HepG2 (cell line): ENCODE measurements around the gene SEMA4F. TPM values are rescaled to one million over a fixed set of nuclear protein-coding genes. Genes with fewer than 3 reads are reported as not detected.

Source experiments
- ATAC-seq: fragments of 200-7000 bp; cut with Tn5 transposase; 3 replicates; pipeline ENCODE4 v1.9.1; 2020; ENCODE audit warnings: mild to moderate bottlenecking, moderate library complexity
- BruUV-seq: library from RNA; stranded (reverse); fragments of 400-500 nt; replicated peaks from 2 replicates; lab custom pipeline; 2021; lab: Mats Ljungman, UMichigan
- CTCF ChIA-PET: fragments of 300-600 bp; formaldehyde crosslinking; extraction: SDS; loops from one replicate; lab custom pipeline; 2021; ENCODE audit warnings: low total read pairs, inconsistent platforms, low intra/inter-chr PET ratio; lab: Yijun Ruan, JAX
- POLR2A ChIA-PET: fragments of 350-600 bp; sonication (Branson Sonifier 250); formaldehyde crosslinking; loops from one replicate; lab custom pipeline; 2020; ENCODE audit warnings: antibody characterized with exemption, inconsistent platforms; lab: Yijun Ruan, JAX
- DNase-seq: peaks from one replicate; pipeline ENCODE4 v3.0.0-alpha.2; 2015; ENCODE audit warnings: low spot score
- FAIRE-seq: peaks from 3 replicates; lab custom pipeline; 2011; peaks lifted over from hg19 to GRCh38; lab: Jason Lieb, UNC
- H2AFZ ChIP-seq: one replicate; pipeline ENCODE4 v1.6.1; 2011; ENCODE audit warnings: low read length, inconsistent platforms
- H3K27ac ChIP-seq: fragments of 300-600 bp; 3 replicates; pipeline ENCODE4 v1.8.0; 2011; ENCODE audit warnings: mixed run types, mild to moderate bottlenecking, mixed read lengths, low read length, inconsistent platforms; ENCODE audit not compliant: insufficient read depth; ENCODE audit errors: extremely low read length
- H3K27me3 ChIP-seq, 2 experiments: fragments of 200-600 bp in 1 of 2; 2 replicates in 1 of 2; 3 replicates in 1 of 2; pipeline versions ENCODE4 v1.6.0 to v1.8.0; 2011; ENCODE audit warnings: low read length in 2 of 2, mild to moderate bottlenecking in 2 of 2, moderate library complexity in 2 of 2, inconsistent platforms in 1 of 2; ENCODE audit not compliant: insufficient read depth in 2 of 2, control insufficient read depth in 1 of 2
- H3K36me3 ChIP-seq, 2 experiments: fragments of 200-600 bp in 1 of 2; replicated peaks in 1 of 2; 2 replicates in 1 of 2; 3 replicates in 1 of 2; pipeline versions ENCODE4 v1.5.1 to v1.8.0; 2011; ENCODE audit warnings: low read length in 2 of 2, inconsistent platforms in 1 of 2; ENCODE audit not compliant: insufficient read depth in 2 of 2, control insufficient read depth in 1 of 2
- H3K4me1 ChIP-seq: 2 replicates; pipeline ENCODE4 v1.5.1; 2012; ENCODE audit warnings: low read length, inconsistent platforms; ENCODE audit not compliant: insufficient read depth
- H3K4me2 ChIP-seq: 2 replicates; pipeline ENCODE4 v1.6.0; 2011; ENCODE audit warnings: low read depth, low read length, inconsistent platforms
- H3K4me3 ChIP-seq, 3 experiments: fragments of 200-600 bp in 1 of 3; sonication (generic), shearing (Covaris generic) in 1 of 3; replicated peaks in 1 of 3; 2 replicates each; pipeline ENCODE4 v1.5.1; 2011 to 2016; ENCODE audit warnings: low read length in 3 of 3, inconsistent platforms in 2 of 3, low read depth in 2 of 3, mild to moderate bottlenecking in 2 of 3, control low read depth in 1 of 3, mixed read lengths in 1 of 3; ENCODE audit not compliant: insufficient read depth in 1 of 3
- H3K79me2 ChIP-seq: one replicate; pipeline ENCODE4 v1.6.1; 2011; ENCODE audit warnings: low read length, inconsistent platforms; ENCODE audit not compliant: insufficient read depth
- H3K9ac ChIP-seq: 2 replicates; pipeline ENCODE4 v1.6.0; 2011; ENCODE audit warnings: mild to moderate bottlenecking, low read depth, low read length, inconsistent platforms; ENCODE audit not compliant: insufficient read depth
- H3K9me3 ChIP-seq: 2 replicates; pipeline ENCODE4 v1.5.1; 2012; ENCODE audit warnings: mild to moderate bottlenecking, low read length
- H4K20me1 ChIP-seq: 2 replicates; pipeline ENCODE4 v1.6.0; 2011; ENCODE audit warnings: inconsistent platforms, mild to moderate bottlenecking, low read length, moderate library complexity; ENCODE audit not compliant: insufficient read depth
- DBP ChIP-seq: sonication (generic); formaldehyde crosslinking; IDR thresholded peaks from 2 replicates; pipeline ENCODE4 v1.4.0; 2020; ENCODE audit warnings: missing genetic modification reagents; ENCODE audit errors: not compliant biosample characterization
- HOMEZ ChIP-seq: IDR thresholded peaks from 2 replicates; pipeline ENCODE4 v1.6.1; 2016; ENCODE audit warnings: low read depth
- NR2C2 ChIP-seq: sonication (generic); formaldehyde crosslinking; IDR thresholded peaks from 2 replicates; pipeline ENCODE4 v1.4.0; 2020; ENCODE audit warnings: missing genetic modification reagents, mild to moderate bottlenecking, moderate library complexity, borderline replicate concordance
- PITX1 ChIP-seq: sonication (generic); formaldehyde crosslinking; IDR thresholded peaks from 2 replicates; pipeline ENCODE4 v1.5.1; 2020; ENCODE audit warnings: mild to moderate bottlenecking, missing genetic modification reagents
- REL ChIP-seq: sonication (generic); formaldehyde crosslinking; conservative IDR thresholded peaks from 2 replicates; pipeline ENCODE4 v1.8.0; 2022; ENCODE audit warnings: mild to moderate bottlenecking, missing genetic modification reagents, moderate library complexity
- ZFP37 ChIP-seq: sonication (generic); formaldehyde crosslinking; IDR thresholded peaks from 2 replicates; pipeline ENCODE4 v1.4.0; 2020; ENCODE audit warnings: missing genetic modification reagents, borderline replicate concordance
- ZNF597 ChIP-seq: sonication (generic); formaldehyde crosslinking; IDR thresholded peaks from 2 replicates; pipeline ENCODE4 v1.5.0; 2020; ENCODE audit warnings: missing genetic modification reagents
- WGBS: methylation state at CpG from one replicate; pipeline ENCODE4 v1.1.6; 2017; ENCODE audit warnings: low lambda C conversion rate; 5-methylcytosine and 5-hydroxymethylcytosine counted together
- in situ Hi-C: cut with HindIII; loops from 2 replicates; pipeline ENCODE4 v1.10.0; 2017; ENCODE audit warnings: low pct_unique_long_range_greater_than_20kb; ENCODE audit not compliant: extremely low pct_ligation_motif_present
- intact Hi-C: fragments of 100-400 bp; cut with micrococcal nuclease; formaldehyde crosslinking; loops from one replicate; pipeline ENCODE4 v1.10.0; 2022; ENCODE audit not compliant: unreplicated experiment
- polyA plus RNA-seq, 8 experiments: library from polyadenylated mRNA; depleted of rRNA in 3 of 8; stranded (reverse) in 7 of 8; unstranded in 1 of 8; fragments of >200 nt; fragmentation: Illumina TruSeq in 4 of 8; extraction: Trizol in 4 of 8; gene quantifications; 2 replicates each; pipeline versions ENCODE4 v1.2.1 to v1.2.3, GENCODE V29; 2011 to 2016; ENCODE audit warnings: low read depth in 4 of 8, missing spikeins in 1 of 8, mixed read lengths in 1 of 8; ENCODE audit not compliant: insufficient read depth in 1 of 8
- total RNA-seq, 5 experiments: library from RNA; depleted of rRNA; stranded (reverse); fragments of >200 nt; fragmentation: Illumina TruSeq; extraction: Trizol; gene quantifications; 2 replicates each; pipeline ENCODE4 v1.2.3, GENCODE V29; 2016; ENCODE audit warnings: low read depth in 1 of 5

SEMA4F gene
- total and polyA plus RNA-seq, 2 of the 13 experiments (the other 11 are each of a cell fraction or from before 2014, with no cell fraction given) = 7.1 to 10.3 TPM

- no peaks in the 10 kb centered on the region for H3K9me3 ChIP-seq
- no peak overlapping the region for H3K4me3 ChIP-seq
- no peaks in the 10 kb centered on the region for H3K4me1 ChIP-seq
- intact Hi-C loops = no loop called here
- POLR2A ChIA-PET = no interaction called here
- H3K27me3 ChIP-seq = 0 out of 5 replicates have a peak, but pooled peaks cover 0 to 2% of the 10 kb centered on the region in 2 experiments
- no peaks in the 10 kb centered on the region for H3K79me2 ChIP-seq
- H3K9ac ChIP-seq = no peak overlapping the region
- no peak overlapping the region for H2AFZ ChIP-seq
- H3K36me3 ChIP-seq = no peaks in the 10 kb centered on the region
- no peaks in the 10 kb centered on the region for H4K20me1 ChIP-seq
- CTCF ChIA-PET = no interaction called here
- no peak for ATAC-seq
- no TSS peak for BruUV-seq
- DNase-seq = no peak
- in situ Hi-C loops = no loop called here
- H3K27ac ChIP-seq = no peak overlapping the region
- TF ChIP-seq DBP (CRISPR knock-in tag) (no peak), ZFP37 (CRISPR knock-in tag) (no peak), NR2C2 (CRISPR knock-in tag) (no peak), HOMEZ (CRISPR knock-in tag) (no peak), PITX1 (CRISPR knock-in tag) (no peak), ZNF597 (CRISPR knock-in tag) (no peak), REL (CRISPR knock-in tag) (no peak)
- FAIRE-seq = no peak
- no peak overlapping the region for H3K4me2 ChIP-seq
- WGBS = 32% methylated on average over 3 of the region's 3 CpGs
These were observed 21.7 kb upstream of the SEMA4F start for GRCh38 chr2:74632209-74632938.
